Measurements from ENCODE around the gene ALDH1A3. TPM values are rescaled to one million over a fixed set of nuclear protein-coding genes. Genes with fewer than 3 reads are reported as not detected.

Gene ALDH1A3
- total RNA-seq, 1 donor from 2014 or later: not detected

DNA sequence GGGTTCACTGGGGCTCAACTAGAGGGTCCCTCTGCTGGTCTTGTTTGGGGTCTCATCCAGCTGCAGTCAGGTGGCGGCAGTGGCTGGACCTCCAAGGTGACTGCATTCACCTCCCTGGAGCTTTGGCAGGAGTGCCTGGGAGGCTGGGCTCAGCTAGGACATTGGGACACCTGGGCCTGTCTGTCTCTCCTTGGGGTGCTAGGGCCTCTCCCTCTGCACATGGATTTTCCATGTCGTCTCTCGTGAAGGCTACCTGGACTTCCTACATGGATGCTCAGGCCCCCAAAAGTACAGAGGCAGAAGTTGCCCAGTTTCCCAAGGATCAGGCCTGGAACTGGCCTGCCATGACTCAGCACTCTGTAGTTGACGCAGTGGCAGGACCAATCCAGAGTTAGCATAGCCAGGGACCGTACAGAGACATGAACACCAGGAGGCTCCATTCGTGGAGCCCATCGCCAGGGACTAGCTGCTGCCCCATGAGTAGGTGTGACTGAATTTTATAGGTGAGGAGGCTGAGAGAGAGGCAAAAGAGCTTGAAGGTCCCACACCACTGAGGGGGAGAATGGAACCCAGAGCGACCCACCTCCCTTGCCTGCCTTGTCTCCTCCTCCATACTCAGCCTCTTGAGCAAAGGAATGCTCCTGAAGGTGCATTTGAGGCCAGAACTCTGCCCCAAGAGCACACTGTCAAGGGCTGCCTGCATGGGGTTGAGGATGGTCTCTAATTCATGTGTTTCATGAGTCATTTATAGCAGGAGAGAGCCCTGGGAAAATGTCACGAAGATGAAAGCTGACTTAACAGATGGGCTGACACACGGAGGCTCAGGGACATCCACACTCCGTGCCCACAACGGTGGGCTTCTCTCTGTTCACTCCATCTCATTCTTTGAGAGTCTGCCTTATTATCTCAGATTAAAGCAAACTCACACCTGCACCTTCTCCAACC lies 13.0 kb upstream of the ALDH1A3 start:
- Mint-ChIP-seq H3K27me3 (peaks cover 10% of the 10 kb centered on the region), H3K9me3 (peaks cover 2% of the 10 kb centered on the region), H3K4me3 (no peak overlapping the region), H3K27ac (no peak overlapping the region), H3K4me1 (no peaks in the 10 kb centered on the region), H3K36me3 (ENCODE audit: low read depth) (no peaks in the 10 kb centered on the region)
- TF ChIP-seq, protein P1, sequence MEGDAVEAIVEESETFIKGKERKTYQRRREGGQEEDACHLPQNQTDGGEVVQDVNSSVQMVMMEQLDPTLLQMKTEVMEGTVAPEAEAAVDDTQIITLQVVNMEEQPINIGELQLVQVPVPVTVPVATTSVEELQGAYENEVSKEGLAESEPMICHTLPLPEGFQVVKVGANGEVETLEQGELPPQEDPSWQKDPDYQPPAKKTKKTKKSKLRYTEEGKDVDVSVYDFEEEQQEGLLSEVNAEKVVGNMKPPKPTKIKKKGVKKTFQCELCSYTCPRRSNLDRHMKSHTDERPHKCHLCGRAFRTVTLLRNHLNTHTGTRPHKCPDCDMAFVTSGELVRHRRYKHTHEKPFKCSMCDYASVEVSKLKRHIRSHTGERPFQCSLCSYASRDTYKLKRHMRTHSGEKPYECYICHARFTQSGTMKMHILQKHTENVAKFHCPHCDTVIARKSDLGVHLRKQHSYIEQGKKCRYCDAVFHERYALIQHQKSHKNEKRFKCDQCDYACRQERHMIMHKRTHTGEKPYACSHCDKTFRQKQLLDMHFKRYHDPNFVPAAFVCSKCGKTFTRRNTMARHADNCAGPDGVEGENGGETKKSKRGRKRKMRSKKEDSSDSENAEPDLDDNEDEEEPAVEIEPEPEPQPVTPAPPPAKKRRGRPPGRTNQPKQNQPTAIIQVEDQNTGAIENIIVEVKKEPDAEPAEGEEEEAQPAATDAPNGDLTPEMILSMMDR (IDR thresholded peaks at IDR 0.05): no peak
- ChIA-PET CTCF (no interaction called here), POLR2A (no interaction called here)
- intact Hi-C loops (cut with micrococcal nuclease): no loop called here
- no peak for ATAC-seq (ENCODE audit: low read depth)
- DNase-seq: no peak

DNA sequence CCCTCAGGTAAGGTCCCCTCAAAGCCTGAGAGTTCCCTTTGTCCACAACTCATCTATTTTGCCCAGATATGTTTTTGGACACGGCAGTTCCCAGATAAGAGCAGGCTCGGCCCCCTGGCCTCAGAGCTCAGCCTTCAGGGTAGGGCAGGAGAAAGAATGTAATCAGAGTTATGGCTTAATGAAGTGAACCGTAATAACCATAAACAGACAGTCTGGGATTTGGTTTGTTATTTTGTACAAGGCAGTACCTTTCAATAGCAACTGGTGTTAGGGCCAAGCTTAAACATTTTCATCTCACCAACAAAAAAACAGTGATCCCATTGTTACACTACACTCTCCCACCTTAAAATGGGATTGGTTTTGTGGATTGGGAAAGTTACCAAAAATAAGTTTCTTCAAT lies 12.2 kb upstream of the ALDH1A3 start:
- ChIA-PET CTCF (no interaction called here), POLR2A (no interaction called here)
- Mint-ChIP-seq H3K4me3 (no peak overlapping the region), H3K36me3 (ENCODE audit: low read depth) (no peaks in the 10 kb centered on the region), H3K9me3 (peaks cover 2% of the 10 kb centered on the region), H3K4me1 (no peaks in the 10 kb centered on the region), H3K27me3 (peaks cover 9% of the 10 kb centered on the region), H3K27ac (no peak overlapping the region)
- intact Hi-C loops (cut with micrococcal nuclease): no loop called here
- TF ChIP-seq, protein P1 (IDR thresholded peaks at IDR 0.05): no peak
- DNase-seq: no peak
- no peak for ATAC-seq (ENCODE audit: low read depth)

DNA sequence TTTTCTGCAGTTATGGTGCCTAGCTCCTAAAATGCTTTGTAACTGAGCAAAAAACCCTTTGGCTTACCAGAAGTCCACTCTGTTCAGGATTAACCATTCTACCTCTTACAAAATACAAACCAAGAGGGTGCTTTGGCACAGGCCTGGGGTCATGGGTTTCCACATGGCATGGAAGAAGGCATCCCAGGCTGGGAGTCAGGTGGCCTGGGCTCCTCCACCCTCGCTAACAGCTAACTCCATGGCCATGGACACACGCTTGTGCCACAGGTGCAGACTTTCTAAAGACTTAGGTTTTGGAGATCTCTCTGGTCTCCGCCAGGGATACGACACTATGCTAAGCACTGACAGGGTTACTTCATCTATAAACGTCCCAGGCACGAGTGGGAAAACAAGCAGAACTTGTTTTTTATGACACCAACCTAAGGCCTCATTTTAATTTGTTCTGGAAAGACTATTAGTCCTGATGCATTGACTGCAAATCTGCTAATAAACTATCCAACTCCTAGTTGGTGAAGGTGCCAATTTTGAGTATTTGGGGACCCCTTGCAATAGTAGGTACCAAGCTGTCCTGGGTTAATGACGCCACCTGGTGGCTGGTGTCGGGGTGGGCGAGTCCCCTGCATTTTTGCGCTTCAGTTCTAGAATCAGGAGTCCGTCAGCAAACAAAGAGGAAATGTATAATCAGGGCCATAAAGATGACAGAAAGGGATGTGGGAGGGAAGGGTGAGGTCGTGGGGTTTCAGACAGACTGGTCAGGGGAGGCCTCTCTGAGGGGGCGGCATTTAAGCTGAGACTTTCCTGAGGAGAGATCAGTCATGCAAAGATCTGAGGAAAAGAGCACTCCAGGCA lies 10.3 kb upstream of the ALDH1A3 start:
- CTCF ChIA-PET: no interaction called here

DNA sequence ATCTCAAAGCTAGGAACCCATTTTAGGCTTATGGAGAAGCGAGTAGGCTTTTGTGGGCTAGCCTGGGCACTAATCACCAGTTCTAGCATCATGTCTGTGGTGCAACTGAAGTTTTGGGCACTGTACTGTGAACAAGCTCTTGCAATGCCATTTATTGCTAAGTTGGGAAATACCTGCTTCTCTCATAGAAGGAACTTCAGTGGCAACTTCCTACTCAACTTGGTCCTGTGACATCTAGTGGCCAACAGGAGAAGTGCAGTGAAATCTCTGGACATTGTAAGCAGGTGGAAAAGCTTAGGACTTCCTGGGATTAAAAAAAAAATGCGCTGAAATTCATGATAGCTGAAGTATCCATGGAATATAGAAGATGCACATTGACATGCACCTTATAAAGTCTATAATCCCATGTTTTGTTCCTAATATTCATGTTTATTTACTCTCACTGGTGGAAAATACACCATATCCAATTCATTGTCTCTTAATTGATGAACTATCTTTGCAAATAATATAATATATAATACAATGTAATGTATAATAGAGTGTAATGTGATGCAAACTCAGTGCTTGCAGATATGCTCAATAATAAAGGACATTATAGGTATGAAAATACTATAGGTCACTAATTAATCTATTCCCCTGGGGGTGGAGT lies 6.5 kb upstream of the ALDH1A3 start:
- ATAC-seq (ENCODE audit: low read depth) (peak; percentile 71), DNase-seq (no peak)
- H3K36me3 Mint-ChIP-seq (ENCODE audit: low read depth): no peaks in the 10 kb centered on the region
- H3K4me3 Mint-ChIP-seq: no peak overlapping the region
- no peak overlapping the region for H3K27ac Mint-ChIP-seq
- peaks cover 28% of the 10 kb centered on the region for H3K27me3 Mint-ChIP-seq
- POLR2A ChIA-PET: no interaction called here
- TF ChIP-seq, protein P1 (IDR thresholded peaks at IDR 0.05): peak; percentile 60
- intact Hi-C loops (cut with micrococcal nuclease): loop anchor here (1.0 to 10.0 kb wide), 5 partner anchors 24 to 1601 kb away; partner anchors contain the start of gene ADAMTS17
- H3K4me1 Mint-ChIP-seq: no peaks in the 10 kb centered on the region
- CTCF ChIA-PET: interaction anchor here (0.8 to 1.5 kb wide), 13 partner anchors 9 to 1600 kb away, joined by 3 to 6 read pairs (median 3); no protein-coding TSS in a partner anchor
- H3K9me3 Mint-ChIP-seq: peaks cover 2% of the 10 kb centered on the region

More for the DNA sequence above, 10.3 kb upstream of the ALDH1A3 start:
- Mint-ChIP-seq H3K4me3 (no peak overlapping the region), H3K4me1 (no peaks in the 10 kb centered on the region), H3K27ac (no peak overlapping the region), H3K36me3 (ENCODE audit: low read depth) (no peaks in the 10 kb centered on the region), H3K9me3 (peaks cover 2% of the 10 kb centered on the region), H3K27me3 (peaks cover 4% of the 10 kb centered on the region)
- no peak for DNase-seq
- POLR2A ChIA-PET: no interaction called here
- TF ChIP-seq, protein P1 (IDR thresholded peaks at IDR 0.05): no peak
- ATAC-seq (ENCODE audit: low read depth): no peak
- intact Hi-C loops (cut with micrococcal nuclease): no loop called here
